ENCODE measurements around the gene WNT6.

GRCh38 chr2:218867900-218868299 lies 8.3 kb downstream of the WNT6 start:
- TF ChIP-seq CBX3 (IDR thresholded peaks at IDR 0.05; ENCODE audit: low read depth), result no peak
- no peak for TF ChIP-seq CTCF (IDR thresholded peaks at IDR 0.05 in 2 of 3, conservative IDR thresholded peaks at IDR 0.05 in 1 of 3; ENCODE audit: borderline replicate concordance in 1 of 3, insufficient read depth in 1 of 3, low read depth in 2 of 3, low read length in 2 of 3)
- TF ChIP-seq ZNF274 (IDR thresholded peaks at IDR 0.05; ENCODE audit: low read depth, low read length), result no peak
- no peak for TF ChIP-seq POLR2A (IDR thresholded peaks at IDR 0.05; ENCODE audit: borderline replicate concordance, extremely low read depth, insufficient read depth, insufficient read length)
- no peak for TF ChIP-seq ATF3 (IDR thresholded peaks at IDR 0.05)
- TF ChIP-seq ELF1 (IDR thresholded peaks at IDR 0.05; ENCODE audit: borderline replicate concordance, low read depth), result no peak

Data from HCT116 (cell line).